Activated naive CD4-positive, alpha-beta T cell treated with anti-CD3 and anti-CD28 coated beads for 36 hours (primary cell): ENCODE results near the gene PSME1. TPM values are rescaled to one million over a fixed set of nuclear protein-coding genes. Genes with fewer than 3 reads are reported as not detected.
A peak's percentile ranks its signal among the peaks of the same experiment; 100 is the strongest.
"Not testable (repeated sequence)": the region's sequence is repeated elsewhere in the genome, so short reads cannot be mapped to it uniquely, and the experiment has no call there.

ENCODE experiments used
- CTCF ChIA-PET: fragments of 350-600 bp; sonication (Branson Sonifier 250); formaldehyde crosslinking; loops from one replicate; lab custom pipeline; 2021; ENCODE audit warnings: antibody characterized with exemption; lab: Charles Lee
- DNase-seq: peaks from one replicate; pipeline ENCODE4 v3.0.0-alpha.2; 2020
- H3K27ac Mint-ChIP-seq: one replicate; pipeline ENCODE4 v1.8.0; 2021; ENCODE audit warnings: mild to moderate bottlenecking, mixed read lengths
- H3K27me3 Mint-ChIP-seq: one replicate; pipeline ENCODE4 v1.8.0; 2021; ENCODE audit warnings: low read depth, mixed read lengths
- H3K36me3 Mint-ChIP-seq: one replicate; pipeline ENCODE4 v1.8.0; 2021; ENCODE audit warnings: low read depth, mixed read lengths
- H3K4me1 Mint-ChIP-seq: one replicate; pipeline ENCODE4 v1.8.0; 2021; ENCODE audit warnings: low read depth, mixed read lengths
- H3K4me3 Mint-ChIP-seq: one replicate; pipeline ENCODE4 v1.8.0; 2021; ENCODE audit warnings: mild to moderate bottlenecking, moderate library complexity, mixed read lengths
- H3K9me3 Mint-ChIP-seq: one replicate; pipeline ENCODE4 v1.8.0; 2021; ENCODE audit warnings: mixed read lengths
- intact Hi-C: fragments of 100-400 bp; cut with micrococcal nuclease; formaldehyde crosslinking; loops from one replicate; pipeline ENCODE4 v1.15.1; 2023
- total RNA-seq, 2 experiments: library from RNA; stranded (reverse); gene quantifications; one replicate each; pipeline ENCODE4 v1.2.3, GENCODE V29; 2021

The PSME1 gene
- total RNA-seq, 2 experiments from 2014 or later = 406 to 416 TPM

DNA sequence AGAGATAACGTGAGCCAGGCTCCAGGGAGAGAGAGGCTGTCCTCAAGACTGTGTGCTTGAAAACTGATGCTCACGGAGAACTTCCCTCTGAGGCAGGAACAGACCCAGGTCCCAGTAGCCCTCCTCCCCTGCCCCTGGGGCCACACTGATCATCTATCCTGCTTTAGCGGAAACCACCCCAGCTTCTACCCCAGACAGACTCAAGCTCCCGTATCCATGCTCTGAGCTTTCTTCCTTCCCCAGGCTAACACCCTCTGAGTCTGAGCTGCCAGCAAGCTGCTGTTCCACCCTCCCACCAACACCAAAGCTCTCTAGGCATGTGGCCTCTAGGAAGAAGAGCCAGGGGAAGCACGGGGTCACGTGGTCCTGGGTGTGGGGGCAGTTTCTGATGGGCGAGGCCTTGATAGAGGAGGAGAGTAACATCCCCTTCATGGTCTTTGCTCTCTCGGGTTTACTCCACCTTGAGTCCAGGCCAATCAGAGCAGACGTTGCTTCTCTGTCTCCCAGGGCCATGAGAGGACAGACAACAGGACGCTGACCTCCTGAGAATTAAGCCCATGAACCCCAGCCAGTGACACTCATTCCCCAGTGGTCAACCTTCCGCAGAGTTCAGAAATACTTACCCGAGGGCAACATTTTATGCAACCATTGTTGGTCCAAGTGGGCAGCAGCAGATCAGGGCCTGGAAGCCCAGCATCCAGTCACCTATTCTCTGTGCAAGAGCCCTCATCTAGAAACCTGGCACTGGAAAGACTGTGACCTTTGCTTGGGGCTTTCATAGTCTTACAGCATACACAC is 40.5 kb upstream of the PSME1 start:
- Mint-ChIP-seq H3K27ac (peak overlapping the region; percentile 98), H3K4me1 (peaks cover 32% of the 10 kb centered on the region), H3K4me3 (peak overlapping the region; percentile 99), H3K27me3 (no peaks in the 10 kb centered on the region), H3K9me3 (no peaks in the 10 kb centered on the region), H3K36me3 (peaks cover 37% of the 10 kb centered on the region)
- peak; percentile 64 for DNase-seq
- intact Hi-C loops = loop anchor here (2.0 kb wide), 2 partner anchors 107 to 627 kb away; partner anchors contain the start of genes DHRS4L2 and NGDN
- CTCF ChIA-PET = interaction anchor here (0.8 to 9.1 kb wide), 6 partner anchors 11 to 464 kb away, joined by 3 to 386 read pairs (median 40); partner anchors contain the start of genes CARMIL3, EMC9 and IRF9

GRCh38 chr14:24096545-24097181 is 39.3 kb upstream of the PSME1 start:
- CTCF ChIA-PET = interaction anchor here (1.8 to 9.1 kb wide), 4 partner anchors 9 to 40 kb away, joined by 9 to 386 read pairs (median 151); partner anchors contain the start of gene CARMIL3
- no peaks in the 10 kb centered on the region for H3K27me3 Mint-ChIP-seq
- no peak for DNase-seq
- H3K9me3 Mint-ChIP-seq = no peaks in the 10 kb centered on the region
- intact Hi-C loops = no loop called here
- peaks cover 47% of the 10 kb centered on the region for H3K36me3 Mint-ChIP-seq
- H3K27ac Mint-ChIP-seq = peak overlapping the region; percentile 47
- H3K4me3 Mint-ChIP-seq = peak overlapping the region; percentile 50
- H3K4me1 Mint-ChIP-seq = peaks cover 29% of the 10 kb centered on the region

- Mint-ChIP-seq H3K27me3 (no peaks in the 10 kb centered on the region), H3K27ac (no peak overlapping the region), H3K36me3 (peaks cover 60% of the 10 kb centered on the region), H3K9me3 (no peaks in the 10 kb centered on the region), H3K4me1 (peaks cover 22% of the 10 kb centered on the region), H3K4me3 (no peak overlapping the region)
- intact Hi-C loops = no loop called here
- no peak for DNase-seq
- CTCF ChIA-PET = interaction anchor here (0.5 to 1.8 kb wide), 4 partner anchors 10 to 63 kb away, joined by 3 to 12 read pairs (median 6); partner anchors contain the start of gene IRF9
Measured at GRCh38 chr14:24098229-24098926, 37.6 kb upstream of the PSME1 start.

- intact Hi-C loops = no loop called here
- CTCF ChIA-PET = interaction anchor here (1.1 to 1.7 kb wide), 2 partner anchors 9 to 62 kb away, joined by 3 to 12 read pairs; partner anchors contain the start of gene IRF9
- peaks cover 68% of the 10 kb centered on the region for H3K36me3 Mint-ChIP-seq
- H3K27me3 Mint-ChIP-seq = no peaks in the 10 kb centered on the region
- no peaks in the 10 kb centered on the region for H3K9me3 Mint-ChIP-seq
- H3K4me3 Mint-ChIP-seq = no peak overlapping the region
- H3K27ac Mint-ChIP-seq = no peak overlapping the region
- DNase-seq = no peak
- H3K4me1 Mint-ChIP-seq = peaks cover 17% of the 10 kb centered on the region
Measured at GRCh38 chr14:24098927-24099813, 36.8 kb upstream of the PSME1 start.

GRCh38 chr14:24100197-24100981 is 35.6 kb upstream of the PSME1 start:
- H3K27me3 Mint-ChIP-seq = no peaks in the 10 kb centered on the region
- no peaks in the 10 kb centered on the region for H3K9me3 Mint-ChIP-seq
- H3K4me3 Mint-ChIP-seq = no peak overlapping the region
- no peak overlapping the region for H3K27ac Mint-ChIP-seq
- intact Hi-C loops = no loop called here
- CTCF ChIA-PET = interaction anchor here (0.6 to 11.7 kb wide), 3 partner anchors 7 to 112 kb away, joined by 3 to 226 read pairs (median 4); partner anchors contain the start of gene PCK2
- DNase-seq = no peak
- H3K4me1 Mint-ChIP-seq = peaks cover 13% of the 10 kb centered on the region
- peaks cover 67% of the 10 kb centered on the region for H3K36me3 Mint-ChIP-seq

DNA sequence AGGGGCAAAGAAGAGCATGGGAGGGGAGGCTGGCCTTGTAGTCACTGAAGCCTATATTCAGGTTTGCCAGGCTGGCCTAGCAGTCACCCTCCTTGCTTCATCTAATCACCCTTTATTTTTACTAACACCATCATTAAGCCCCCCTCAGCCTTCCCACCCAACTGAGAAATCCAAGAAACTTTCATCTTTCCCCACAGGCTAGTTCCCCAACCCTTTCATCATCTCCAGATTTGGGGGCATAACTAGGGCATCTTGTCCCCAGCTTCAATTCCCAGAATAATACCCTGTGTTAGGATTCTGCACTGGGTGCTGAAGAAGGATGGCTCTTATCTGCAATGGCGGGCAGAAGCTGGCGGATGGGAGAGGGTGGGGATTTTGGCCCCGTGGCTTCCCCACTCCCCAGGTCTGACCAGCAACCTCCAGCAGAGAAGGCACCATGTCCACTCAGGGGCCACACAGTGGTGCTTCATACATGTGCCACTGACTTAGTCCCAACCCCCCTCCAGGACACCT is 35.0 kb upstream of the PSME1 start:
- no peak for DNase-seq
- Mint-ChIP-seq H3K36me3 (peaks cover 62% of the 10 kb centered on the region), H3K9me3 (no peaks in the 10 kb centered on the region), H3K4me3 (no peak overlapping the region), H3K4me1 (peaks cover 8% of the 10 kb centered on the region), H3K27me3 (no peaks in the 10 kb centered on the region), H3K27ac (no peak overlapping the region)
- intact Hi-C loops = no loop called here
- CTCF ChIA-PET = interaction anchor here (0.6 to 11.7 kb wide), 3 partner anchors 8 to 113 kb away, joined by 3 to 226 read pairs (median 4); partner anchors contain the start of gene PCK2

DNA sequence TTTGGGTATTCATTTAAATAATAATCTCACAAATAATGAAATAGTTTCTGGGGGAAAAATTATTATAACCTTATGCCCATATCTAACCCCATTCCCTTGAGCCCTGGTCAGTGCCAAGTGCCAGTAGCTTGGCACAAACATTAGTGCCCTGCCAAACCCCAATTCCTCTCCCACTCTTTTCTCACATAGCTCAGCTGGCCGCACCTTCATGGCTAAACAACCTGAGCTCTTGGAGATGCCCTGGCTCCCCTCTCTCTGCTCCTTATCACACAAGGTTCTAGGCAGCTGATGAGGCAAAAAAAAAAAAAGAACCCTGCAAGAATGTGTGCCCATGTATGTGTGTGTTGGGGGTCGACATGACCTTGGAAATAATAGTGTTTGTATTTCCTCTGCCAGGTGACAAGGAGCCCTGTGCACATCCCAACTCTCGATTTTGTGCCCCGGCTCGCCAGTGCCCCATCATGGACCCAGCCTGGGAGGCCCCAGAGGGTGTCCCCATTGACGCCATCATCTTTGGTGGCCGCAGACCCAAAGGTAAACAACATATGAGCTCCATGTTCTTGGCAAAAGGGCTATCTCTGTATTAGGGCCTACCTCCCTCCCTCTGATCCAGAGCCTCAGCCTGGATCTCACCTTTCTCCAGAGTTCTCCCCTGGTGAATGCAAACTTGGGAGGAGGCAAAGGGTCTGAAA is 33.5 kb upstream of the PSME1 start:
- Mint-ChIP-seq H3K4me3 (no peak overlapping the region), H3K36me3 (peaks cover 55% of the 10 kb centered on the region), H3K9me3 (no peaks in the 10 kb centered on the region), H3K4me1 (no peaks in the 10 kb centered on the region), H3K27ac (no peak overlapping the region), H3K27me3 (no peaks in the 10 kb centered on the region)
- intact Hi-C loops = no loop called here
- CTCF ChIA-PET = interaction anchor here (1.1 to 11.7 kb wide), 4 partner anchors 9 to 44 kb away, joined by 3 to 226 read pairs (median 6); partner anchors contain the start of gene PCK2
- no peak for DNase-seq

DNA sequence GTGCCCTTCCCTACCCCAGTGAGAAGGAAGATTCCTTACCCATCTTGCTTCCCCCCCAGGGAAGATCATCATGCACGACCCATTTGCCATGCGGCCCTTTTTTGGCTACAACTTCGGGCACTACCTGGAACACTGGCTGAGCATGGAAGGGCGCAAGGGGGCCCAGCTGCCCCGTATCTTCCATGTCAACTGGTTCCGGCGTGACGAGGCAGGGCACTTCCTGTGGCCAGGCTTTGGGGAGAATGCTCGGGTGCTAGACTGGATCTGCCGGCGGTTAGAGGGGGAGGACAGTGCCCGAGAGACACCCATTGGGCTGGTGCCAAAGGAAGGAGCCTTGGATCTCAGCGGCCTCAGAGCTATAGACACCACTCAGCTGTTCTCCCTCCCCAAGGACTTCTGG is 32.5 kb upstream of the PSME1 start:
- Mint-ChIP-seq H3K36me3 (peaks cover 53% of the 10 kb centered on the region), H3K4me1 (peaks cover 2% of the 10 kb centered on the region), H3K9me3 (no peaks in the 10 kb centered on the region), H3K4me3 (no peak overlapping the region), H3K27ac (no peak overlapping the region), H3K27me3 (no peaks in the 10 kb centered on the region)
- CTCF ChIA-PET = interaction anchor here (0.9 to 11.7 kb wide), 4 partner anchors 10 to 46 kb away, joined by 3 to 226 read pairs (median 8); partner anchors contain the start of gene PCK2
- intact Hi-C loops = no loop called here
- no peak for DNase-seq

DNA sequence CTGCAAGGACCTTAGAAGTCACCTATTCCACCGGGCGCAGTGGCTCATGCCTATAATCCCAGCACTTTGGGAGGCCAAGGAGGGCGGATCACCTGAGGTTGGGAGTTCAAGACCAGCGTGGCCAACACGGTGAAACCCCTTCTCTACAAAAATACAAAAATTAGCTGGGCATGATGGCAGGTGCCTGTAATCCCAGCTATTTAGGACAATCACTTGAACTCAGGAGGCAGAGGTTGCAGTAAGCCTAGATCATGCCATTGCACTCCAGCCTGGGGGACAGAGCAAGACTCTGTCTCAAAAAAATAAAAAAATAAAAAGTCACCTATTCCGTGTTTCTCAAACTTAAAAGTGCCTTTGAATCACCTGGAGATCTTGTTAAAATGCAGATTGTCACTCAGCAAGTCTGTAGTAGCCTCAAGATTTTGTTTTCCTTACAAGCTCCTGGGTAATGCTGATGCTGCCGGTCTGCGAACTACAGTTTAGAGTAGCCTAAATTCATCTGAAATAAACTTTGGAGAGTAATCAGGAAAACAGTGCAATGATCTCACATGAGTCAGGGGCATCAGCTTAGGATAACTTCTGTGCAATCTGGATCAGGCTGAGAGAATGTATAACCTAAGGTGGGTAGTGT is 30.3 kb upstream of the PSME1 start:
- intact Hi-C loops, H3K9me3 Mint-ChIP-seq, DNase-seq, H3K27ac Mint-ChIP-seq, H3K4me3 Mint-ChIP-seq, H3K27me3 Mint-ChIP-seq: not testable (repeated sequence)
- Mint-ChIP-seq H3K4me1 (peaks cover 10% of the 10 kb centered on the region), H3K36me3 (peaks cover 38% of the 10 kb centered on the region)
- CTCF ChIA-PET = interaction anchor here (1.6 to 11.7 kb wide), 4 partner anchors 8 to 48 kb away, joined by 3 to 226 read pairs (median 10); partner anchors contain the start of genes DCAF11, NRL and PCK2
